ENCODE results near the gene HASPIN.

HASPIN gene

DNA sequence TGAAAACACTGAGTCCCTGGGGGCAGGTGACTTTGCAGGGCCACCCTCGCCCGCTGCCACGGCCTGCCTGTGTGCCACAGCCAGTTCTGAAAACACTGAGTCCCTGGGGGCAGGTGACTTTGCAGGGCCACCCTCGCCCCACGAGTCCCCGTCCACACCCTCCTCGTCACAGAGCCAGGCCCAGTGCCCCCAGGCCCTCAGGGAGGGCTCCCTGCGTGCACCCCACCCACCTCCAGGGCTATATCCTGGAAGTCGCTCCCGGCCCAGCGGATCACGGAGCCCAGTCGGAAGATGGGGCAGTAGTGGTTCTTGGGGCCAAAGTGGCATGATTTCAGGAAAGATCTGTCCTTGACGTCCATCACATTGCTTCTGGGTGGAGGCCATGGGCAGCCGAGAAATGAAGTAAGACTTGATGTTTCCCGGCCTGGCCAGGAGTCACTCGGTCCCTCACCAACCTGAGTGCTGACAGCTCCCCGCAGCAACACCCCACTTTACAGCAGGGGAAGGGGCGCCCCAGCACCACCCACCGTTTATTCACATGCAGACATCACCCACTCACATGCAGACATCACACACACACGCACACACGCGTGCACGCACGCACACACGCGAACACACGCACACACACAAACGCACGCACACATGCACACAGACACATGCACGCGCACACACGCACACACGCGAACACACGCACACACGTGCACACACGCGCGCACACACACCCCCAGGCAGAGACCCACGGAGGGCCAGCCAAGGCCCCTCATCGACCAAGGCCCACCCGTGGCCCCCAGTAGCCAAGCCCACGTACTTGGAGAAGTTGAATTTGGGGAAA lies 34.2 kb upstream of the HASPIN start:
- Histone ChIP-seq H2BK5ac (ENCODE audit: low read depth, low read length, poor library complexity) (no peak overlapping the region), H3K9ac (ENCODE audit: low read length) (no peak overlapping the region), H3K27me3 (ENCODE audit: insufficient read depth, low read length) (peaks cover under 1% of the 10 kb centered on the region), H3K4me3 (ENCODE audit: low read depth, low read length) (no peak overlapping the region), H2AFZ (ENCODE audit: insufficient read depth, low read length, poor library complexity) (no peak overlapping the region), H2BK12ac (ENCODE audit: low read length) (no peak overlapping the region), H3K18ac (ENCODE audit: low read length) (no peak overlapping the region), H3K36me3 (ENCODE audit: control insufficient read depth in 1 of 2, insufficient read depth in 2 of 2, low read length in 2 of 2) (no peaks in the 10 kb centered on the region), H3K79me2 (ENCODE audit: control insufficient read depth, insufficient read depth, low read length, poor library complexity) (no peaks in the 10 kb centered on the region), H3K4me2 (ENCODE audit: low read length) (no peak overlapping the region), H4K8ac (ENCODE audit: low read depth, low read length) (no peak overlapping the region), H3K14ac (ENCODE audit: low read length) (no peak overlapping the region), H4K12ac (ENCODE audit: low read depth, low read length) (no peak overlapping the region), H3K23ac (ENCODE audit: low read length) (no peak overlapping the region), H3K79me1 (ENCODE audit: low read length) (no peaks in the 10 kb centered on the region), H3K9me3 (ENCODE audit: insufficient read depth, low read depth, low read length) (peaks cover 2% of the 10 kb centered on the region), H3K4ac (ENCODE audit: low read depth, low read length) (no peak overlapping the region), H2AK5ac (ENCODE audit: low read length) (no peak overlapping the region), H3K27ac (ENCODE audit: low read depth, low read length) (no peak overlapping the region), H2BK120ac (ENCODE audit: insufficient read depth, low read length, poor library complexity) (no peak overlapping the region), H3K4me1 (ENCODE audit: control insufficient read depth in 1 of 2, insufficient read depth in 2 of 2, low read length in 2 of 2) (no peaks in the 10 kb centered on the region), H4K91ac (ENCODE audit: low read depth, low read length) (no peak overlapping the region)
- 100% methylated on average over 9 of the region's 44 CpGs for WGBS (ENCODE audit: extremely low coverage, insufficient coverage, insufficient read length)
- DNase-seq, result no peak

DNA sequence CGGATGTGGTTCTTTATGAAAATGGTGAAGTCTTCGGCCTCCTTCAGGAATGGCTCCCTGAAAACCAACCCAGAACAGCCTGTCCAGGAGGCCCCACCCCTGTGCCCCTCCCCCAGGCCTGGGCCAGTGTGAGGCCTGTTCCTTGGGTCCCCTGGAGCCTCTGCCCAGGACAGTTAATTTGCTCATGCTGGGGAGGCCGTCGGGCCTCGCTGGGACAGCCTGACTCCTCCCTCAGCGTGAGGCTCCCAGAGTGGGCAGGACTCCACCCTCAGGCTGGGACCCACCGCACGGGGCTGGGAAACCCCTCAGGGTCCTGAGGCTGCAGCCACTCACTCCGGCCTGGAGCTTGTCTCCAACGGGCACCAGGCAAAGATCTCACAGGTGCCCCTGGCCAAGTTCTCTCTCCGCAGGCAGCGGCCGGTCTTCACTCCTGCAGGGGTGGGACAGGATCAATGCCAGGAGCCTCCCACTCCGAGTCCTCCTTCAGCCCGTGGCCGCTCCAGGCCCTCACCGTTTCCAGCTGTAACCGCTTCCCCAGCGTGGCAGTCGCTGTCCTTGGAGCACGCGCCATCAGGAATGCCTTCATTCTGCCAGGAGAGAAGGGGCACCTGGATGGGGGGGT lies 33.5 kb upstream of the HASPIN start:
- no peak for DNase-seq
- H2AK5ac ChIP-seq (ENCODE audit: low read length), result no peak overlapping the region
- no peak overlapping the region for H3K9ac ChIP-seq (ENCODE audit: low read length)
- H4K91ac ChIP-seq (ENCODE audit: low read depth, low read length), result no peak overlapping the region
- no peak overlapping the region for H3K4me2 ChIP-seq (ENCODE audit: low read length)
- H2BK120ac ChIP-seq (ENCODE audit: insufficient read depth, low read length, poor library complexity), result no peak overlapping the region
- H2BK12ac ChIP-seq (ENCODE audit: low read length), result no peak overlapping the region
- no peaks in the 10 kb centered on the region for H3K79me1 ChIP-seq (ENCODE audit: low read length)
- no peak overlapping the region for H2BK5ac ChIP-seq (ENCODE audit: low read depth, low read length, poor library complexity)
- no peak overlapping the region for H3K4me3 ChIP-seq (ENCODE audit: low read depth, low read length)
- H3K4me1 ChIP-seq (ENCODE audit: control insufficient read depth in 1 of 2, insufficient read depth in 2 of 2, low read length in 2 of 2), result no peaks in the 10 kb centered on the region
- no peak overlapping the region for H3K23ac ChIP-seq (ENCODE audit: low read length)
- no peak overlapping the region for H4K12ac ChIP-seq (ENCODE audit: low read depth, low read length)
- H3K27ac ChIP-seq (ENCODE audit: low read depth, low read length), result no peak overlapping the region
- H3K79me2 ChIP-seq (ENCODE audit: control insufficient read depth, insufficient read depth, low read length, poor library complexity), result no peaks in the 10 kb centered on the region
- no peaks in the 10 kb centered on the region for H3K36me3 ChIP-seq (ENCODE audit: control insufficient read depth in 1 of 2, insufficient read depth in 2 of 2, low read length in 2 of 2)
- no peak overlapping the region for H4K8ac ChIP-seq (ENCODE audit: low read depth, low read length)
- no peak overlapping the region for H3K18ac ChIP-seq (ENCODE audit: low read length)
- peaks cover 8% of the 10 kb centered on the region for H3K27me3 ChIP-seq (ENCODE audit: insufficient read depth, low read length)
- peaks cover 2% of the 10 kb centered on the region for H3K9me3 ChIP-seq (ENCODE audit: insufficient read depth, low read depth, low read length)
- no peak overlapping the region for H3K4ac ChIP-seq (ENCODE audit: low read depth, low read length)
- no peak overlapping the region for H2AFZ ChIP-seq (ENCODE audit: insufficient read depth, low read length, poor library complexity)
- no CpG with 5 or more reads among the region's 22 CpGs for WGBS (ENCODE audit: extremely low coverage, insufficient coverage, insufficient read length)
- H3K14ac ChIP-seq (ENCODE audit: low read length), result no peak overlapping the region

DNA sequence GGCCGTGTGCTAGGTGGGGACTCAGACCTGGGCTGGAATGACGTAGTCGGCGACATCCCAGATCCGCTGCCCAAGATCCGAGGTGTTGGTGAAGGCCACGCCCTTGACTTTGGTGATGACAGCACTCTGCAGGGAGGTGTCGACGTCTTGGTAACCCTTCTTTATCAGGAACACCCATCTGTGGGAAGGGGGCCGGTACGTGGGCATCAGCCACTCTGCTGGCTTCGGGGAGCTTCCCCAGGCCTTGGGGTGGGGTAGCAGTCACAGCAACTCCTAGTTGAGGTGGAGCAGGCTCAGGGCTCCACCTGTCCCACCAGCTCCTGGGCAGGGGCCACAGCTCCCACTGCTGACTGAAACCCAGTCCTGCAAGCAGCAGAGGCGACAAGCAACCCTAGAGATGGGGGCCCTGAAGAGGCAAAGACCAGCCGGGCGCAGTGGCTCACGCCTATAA lies 32.1 kb upstream of the HASPIN start:
- Histone ChIP-seq H3K4me1 (ENCODE audit: control insufficient read depth in 1 of 2, insufficient read depth in 2 of 2, low read length in 2 of 2) (peaks cover 0 to 8% of the 10 kb centered on the region in 2 experiments), H3K79me1 (ENCODE audit: low read length) (no peaks in the 10 kb centered on the region), H3K36me3 (ENCODE audit: control insufficient read depth in 1 of 2, insufficient read depth in 2 of 2, low read length in 2 of 2) (no peaks in the 10 kb centered on the region), H3K4me3 (ENCODE audit: low read depth, low read length) (peak overlapping the region; percentile 35), H2BK120ac (ENCODE audit: insufficient read depth, low read length, poor library complexity) (no peak overlapping the region), H2AK5ac (ENCODE audit: low read length) (no peak overlapping the region), H3K4ac (ENCODE audit: low read depth, low read length) (no peak overlapping the region), H2BK5ac (ENCODE audit: low read depth, low read length, poor library complexity) (no peak overlapping the region), H3K9me3 (ENCODE audit: insufficient read depth, low read depth, low read length) (peaks cover 5% of the 10 kb centered on the region), H3K4me2 (ENCODE audit: low read length) (no peak overlapping the region), H3K27ac (ENCODE audit: low read depth, low read length) (no peak overlapping the region), H3K23ac (ENCODE audit: low read length) (no peak overlapping the region), H3K9ac (ENCODE audit: low read length) (no peak overlapping the region), H4K12ac (ENCODE audit: low read depth, low read length) (peak overlapping the region; percentile 26), H3K79me2 (ENCODE audit: control insufficient read depth, insufficient read depth, low read length, poor library complexity) (no peaks in the 10 kb centered on the region), H3K14ac (ENCODE audit: low read length) (no peak overlapping the region), H4K8ac (ENCODE audit: low read depth, low read length) (no peak overlapping the region), H4K91ac (ENCODE audit: low read depth, low read length) (no peak overlapping the region), H3K27me3 (ENCODE audit: insufficient read depth, low read length) (peaks cover 20% of the 10 kb centered on the region), H2BK12ac (ENCODE audit: low read length) (no peak overlapping the region), H3K18ac (ENCODE audit: low read length) (no peak overlapping the region), H2AFZ (ENCODE audit: insufficient read depth, low read length, poor library complexity) (no peak overlapping the region)
- WGBS (ENCODE audit: extremely low coverage, insufficient coverage, insufficient read length), result no CpG with 5 or more reads among the region's 16 CpGs
- no peak for DNase-seq

DNA sequence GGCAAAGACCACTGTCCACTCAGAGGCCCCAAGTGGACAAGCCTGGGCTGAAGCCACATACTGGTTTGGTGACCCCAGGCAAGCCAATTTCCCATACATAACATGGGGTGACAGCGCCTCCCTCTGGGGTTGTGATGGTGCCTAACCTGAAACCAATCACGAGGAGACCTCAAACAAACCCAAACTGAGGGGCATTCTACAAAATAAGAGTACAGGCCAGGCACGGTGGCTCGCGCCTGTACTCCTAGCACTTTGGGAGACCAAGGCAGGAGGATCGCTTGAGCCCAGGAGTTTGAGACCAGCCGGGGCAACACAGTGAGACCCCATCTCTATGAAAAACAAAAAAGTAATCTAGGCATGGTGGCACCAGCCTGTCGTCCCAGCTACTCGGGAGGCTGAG lies 31.4 kb upstream of the HASPIN start:
- Histone ChIP-seq H3K4me1 (ENCODE audit: control insufficient read depth in 1 of 2, insufficient read depth in 2 of 2, low read length in 2 of 2) (peaks cover 0 to 8% of the 10 kb centered on the region in 2 experiments), H3K27ac (ENCODE audit: low read depth, low read length) (no peak overlapping the region), H3K79me2 (ENCODE audit: control insufficient read depth, insufficient read depth, low read length, poor library complexity) (no peaks in the 10 kb centered on the region), H4K12ac (ENCODE audit: low read depth, low read length) (no peak overlapping the region), H3K18ac (ENCODE audit: low read length) (no peak overlapping the region), H3K9me3 (ENCODE audit: insufficient read depth, low read depth, low read length) (peaks cover 7% of the 10 kb centered on the region), H3K9ac (ENCODE audit: low read length) (no peak overlapping the region), H3K27me3 (ENCODE audit: insufficient read depth, low read length) (peaks cover 25% of the 10 kb centered on the region), H3K36me3 (ENCODE audit: control insufficient read depth in 1 of 2, insufficient read depth in 2 of 2, low read length in 2 of 2) (no peaks in the 10 kb centered on the region), H4K8ac (ENCODE audit: low read depth, low read length) (no peak overlapping the region), H3K23ac (ENCODE audit: low read length) (no peak overlapping the region), H2AFZ (ENCODE audit: insufficient read depth, low read length, poor library complexity) (no peak overlapping the region), H3K79me1 (ENCODE audit: low read length) (no peaks in the 10 kb centered on the region), H3K14ac (ENCODE audit: low read length) (no peak overlapping the region), H2BK120ac (ENCODE audit: insufficient read depth, low read length, poor library complexity) (no peak overlapping the region), H4K91ac (ENCODE audit: low read depth, low read length) (no peak overlapping the region), H3K4me3 (ENCODE audit: low read depth, low read length) (no peak overlapping the region), H2AK5ac (ENCODE audit: low read length) (no peak overlapping the region), H3K4ac (ENCODE audit: low read depth, low read length) (no peak overlapping the region), H3K4me2 (ENCODE audit: low read length) (no peak overlapping the region), H2BK5ac (ENCODE audit: low read depth, low read length, poor library complexity) (no peak overlapping the region), H2BK12ac (ENCODE audit: low read length) (no peak overlapping the region)
- no CpG with 5 or more reads among the region's 9 CpGs for WGBS (ENCODE audit: extremely low coverage, insufficient coverage, insufficient read length)
- no peak for DNase-seq

All from trophoblast cell (in vitro differentiated cells and primary cell).